Mesenchymal stem cell (in vitro differentiated cells and primary cell): ENCODE results near the gene ADARB2.

Experiments
- DNase-seq: peaks from one replicate; pipeline ENCODE4 v3.0.0-alpha.2; 2013
- H2AFZ ChIP-seq: one replicate; pipeline ENCODE4 v1.6.1; 2013; ENCODE audit warnings: low read depth, mild to moderate bottlenecking, control low read depth, inconsistent platforms, low read length, moderate library complexity
- H2AK5ac ChIP-seq: 2 replicates; pipeline ENCODE4 v1.6.1; 2013; ENCODE audit warnings: low read length, moderate library complexity, mild to moderate bottlenecking, inconsistent platforms; ENCODE audit not compliant: severe bottlenecking
- H2BK120ac ChIP-seq: one replicate; pipeline ENCODE4 v1.6.1; 2013; ENCODE audit warnings: low read depth, mild to moderate bottlenecking, inconsistent platforms, low read length, moderate library complexity
- H2BK12ac ChIP-seq, 2 experiments: one replicate each; pipeline ENCODE4 v1.6.1; 2013; ENCODE audit warnings: inconsistent platforms in 2 of 2, low read length in 2 of 2, mild to moderate bottlenecking in 2 of 2, moderate library complexity in 2 of 2, control low read depth in 1 of 2
- H2BK15ac ChIP-seq: one replicate; pipeline ENCODE4 v1.6.1; 2013; ENCODE audit warnings: mild to moderate bottlenecking, low read depth, inconsistent platforms; ENCODE audit not compliant: poor library complexity, severe bottlenecking
- H2BK5ac ChIP-seq: 2 replicates; pipeline ENCODE4 v1.6.1; 2013; ENCODE audit warnings: low read depth, mild to moderate bottlenecking, low read length, control low read depth, inconsistent platforms; ENCODE audit not compliant: poor library complexity, severe bottlenecking
- H3K14ac ChIP-seq, 2 experiments: one replicate each; pipeline ENCODE4 v1.6.1; 2013; ENCODE audit warnings: inconsistent platforms in 2 of 2, low read length in 2 of 2, control low read depth in 1 of 2, mild to moderate bottlenecking in 1 of 2, moderate library complexity in 1 of 2
- H3K18ac ChIP-seq, 2 experiments: one replicate each; pipeline ENCODE4 v1.6.1; 2013; ENCODE audit warnings: inconsistent platforms in 2 of 2, low read length in 2 of 2, control low read depth in 1 of 2, low read depth in 1 of 2, mild to moderate bottlenecking in 1 of 2
- H3K23ac ChIP-seq, 2 experiments: one replicate each; pipeline ENCODE4 v1.6.1; 2013; ENCODE audit warnings: inconsistent platforms in 2 of 2, low read length in 2 of 2, mild to moderate bottlenecking in 2 of 2, moderate library complexity in 2 of 2, control low read depth in 1 of 2
- H3K27ac ChIP-seq: 2 replicates; pipeline ENCODE4 v1.5.1; 2013; ENCODE audit warnings: mild to moderate bottlenecking, moderate library complexity, low read length, control low read depth, inconsistent platforms; ENCODE audit not compliant: poor library complexity, severe bottlenecking
- H3K27me3 ChIP-seq, 2 experiments: 2 replicates each; pipeline versions ENCODE4 v1.6.1 to v1.7.0; 2013; ENCODE audit warnings: low read length in 2 of 2, mild to moderate bottlenecking in 2 of 2, moderate library complexity in 2 of 2, control low read depth in 1 of 2, inconsistent platforms in 1 of 2; ENCODE audit not compliant: control insufficient read depth in 1 of 2, insufficient read depth in 1 of 2
- H3K36me3 ChIP-seq, 2 experiments: 2 replicates each; pipeline versions ENCODE4 v1.6.1 to v1.7.0; 2013; ENCODE audit warnings: low read length in 2 of 2, control low read depth in 1 of 2, inconsistent platforms in 1 of 2, low read depth in 1 of 2, mild to moderate bottlenecking in 1 of 2; ENCODE audit not compliant: insufficient read depth in 2 of 2, control insufficient read depth in 1 of 2
- H3K4ac ChIP-seq, 2 experiments: one replicate each; pipeline ENCODE4 v1.6.1; 2013; ENCODE audit warnings: inconsistent platforms in 2 of 2, low read length in 2 of 2, mild to moderate bottlenecking in 2 of 2, moderate library complexity in 2 of 2, control low read depth in 1 of 2, low read depth in 1 of 2
- H3K4me1 ChIP-seq: 2 replicates; pipeline ENCODE4 v1.6.1; 2013; ENCODE audit warnings: low read depth, low read length, control low read depth; ENCODE audit not compliant: control insufficient read depth, insufficient read depth
- H3K4me2 ChIP-seq: 2 replicates; pipeline ENCODE4 v1.6.1; 2013; ENCODE audit warnings: low read length, mild to moderate bottlenecking, inconsistent platforms; ENCODE audit not compliant: poor library complexity, severe bottlenecking
- H3K4me3 ChIP-seq, 2 experiments: 2 replicates each; pipeline versions ENCODE4 v1.5.1 to v1.7.0; 2013; ENCODE audit warnings: low read length in 2 of 2, mild to moderate bottlenecking in 2 of 2, control low read depth in 1 of 2, low read depth in 1 of 2; ENCODE audit not compliant: insufficient read depth in 1 of 2
- H3K79me1 ChIP-seq: replicated peaks from 2 replicates; pipeline ENCODE4 v1.6.1; 2013; ENCODE audit warnings: mild to moderate bottlenecking, control low read depth, low read length, inconsistent platforms; ENCODE audit not compliant: poor library complexity, severe bottlenecking
- H3K9ac ChIP-seq: 2 replicates; pipeline ENCODE4 v1.7.0; 2013; ENCODE audit warnings: mild to moderate bottlenecking, low read length, moderate library complexity
- H3K9me3 ChIP-seq: 2 replicates; pipeline ENCODE4 v1.7.0; 2013; ENCODE audit warnings: mild to moderate bottlenecking, low read length; ENCODE audit not compliant: control insufficient read depth
- H4K8ac ChIP-seq: one replicate; pipeline ENCODE4 v1.6.1; 2013; ENCODE audit warnings: inconsistent platforms, mild to moderate bottlenecking, low read length, moderate library complexity
- H4K91ac ChIP-seq: one replicate; pipeline ENCODE4 v1.6.1; 2013; ENCODE audit warnings: mild to moderate bottlenecking, low read length, inconsistent platforms
- WGBS: methylation state at CpG from one replicate; pipeline ENCODE4 v1.1.7; 2013; ENCODE audit warnings: mixed read lengths; 5-methylcytosine and 5-hydroxymethylcytosine counted together

Gene ADARB2

DNA sequence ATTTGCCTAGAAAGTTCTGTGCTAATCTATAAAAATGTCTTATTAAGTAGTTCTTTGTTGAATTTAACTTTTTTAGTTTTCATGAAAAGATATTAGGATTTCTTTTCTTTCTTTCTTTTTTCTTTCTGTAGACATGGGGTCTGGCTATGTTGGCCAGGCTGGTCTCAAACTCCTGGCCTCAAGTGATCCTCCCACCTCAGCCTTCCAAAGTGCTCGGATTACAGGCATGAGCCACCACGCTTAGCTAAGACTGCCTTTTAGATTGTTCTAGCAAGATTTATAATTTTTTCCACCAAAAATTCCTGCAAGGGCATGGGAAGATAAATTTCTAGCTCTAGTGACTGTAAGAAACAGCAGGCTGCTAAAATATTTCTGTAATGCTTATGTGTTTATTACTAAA, 540.7 kb downstream of the ADARB2 start:
- no peak overlapping the region for H2AK5ac ChIP-seq
- no peak overlapping the region for H3K27ac ChIP-seq
- H3K36me3 ChIP-seq = no peaks in the 10 kb centered on the region
- H2BK5ac ChIP-seq = no peak overlapping the region
- H3K9me3 ChIP-seq = no peaks in the 10 kb centered on the region
- no peak overlapping the region for H3K9ac ChIP-seq
- no peaks in the 10 kb centered on the region for H3K79me1 ChIP-seq
- no peak overlapping the region for H3K4ac ChIP-seq
- 63% methylated on average over 1 of the region's 2 CpGs for WGBS
- H2BK12ac ChIP-seq = no peak overlapping the region
- H2BK120ac ChIP-seq = no peak overlapping the region
- no peak overlapping the region for H3K4me3 ChIP-seq
- no peak overlapping the region for H3K4me2 ChIP-seq
- no peak overlapping the region for H2AFZ ChIP-seq
- no peak overlapping the region for H2BK15ac ChIP-seq
- no peak overlapping the region for H3K23ac ChIP-seq
- H3K27me3 ChIP-seq = peaks cover 8 to 55% of the 10 kb centered on the region in 2 experiments
- H4K8ac ChIP-seq = no peak overlapping the region
- H4K91ac ChIP-seq = no peak overlapping the region
- peaks cover 6% of the 10 kb centered on the region for H3K4me1 ChIP-seq
- no peak for DNase-seq
- no peak overlapping the region for H3K14ac ChIP-seq
- H3K18ac ChIP-seq = no peak overlapping the region

DNA sequence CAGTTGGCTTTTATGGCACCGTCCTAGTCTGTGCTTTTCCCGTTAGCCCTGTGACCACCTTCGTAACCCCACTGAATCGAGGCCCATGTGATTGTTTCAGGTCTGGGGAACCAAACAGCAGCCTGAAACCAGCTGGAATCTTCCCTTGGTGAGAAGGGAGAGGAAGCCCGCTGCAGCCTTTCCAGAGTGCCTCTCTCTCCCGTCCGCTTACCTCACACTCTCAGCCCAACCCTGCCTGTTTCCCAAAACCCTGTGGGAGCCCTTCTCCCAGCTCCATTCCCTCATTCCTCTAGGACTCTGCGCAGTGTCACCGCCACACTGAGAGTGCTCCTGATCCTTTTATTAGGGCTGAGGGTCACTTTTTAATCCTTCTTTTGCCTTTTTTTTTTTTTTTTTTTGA, 541.5 kb downstream of the ADARB2 start:
- Histone ChIP-seq H4K91ac (no peak overlapping the region), H3K14ac (no peak overlapping the region), H3K4me3 (no peak overlapping the region), H3K9ac (no peak overlapping the region), H2BK12ac (no peak overlapping the region), H3K4ac (no peak overlapping the region), H3K27ac (no peak overlapping the region), H3K79me1 (no peaks in the 10 kb centered on the region), H3K23ac (no peak overlapping the region), H2BK120ac (no peak overlapping the region), H3K4me2 (no peak overlapping the region), H4K8ac (no peak overlapping the region), H2BK5ac (no peak overlapping the region), H3K9me3 (no peaks in the 10 kb centered on the region), H2BK15ac (no peak overlapping the region), H2AFZ (no peak overlapping the region), H3K18ac (no peak overlapping the region), H3K4me1 (peaks cover 6% of the 10 kb centered on the region), H3K36me3 (no peaks in the 10 kb centered on the region), H3K27me3 (peaks cover 8 to 59% of the 10 kb centered on the region in 2 experiments), H2AK5ac (no peak overlapping the region)
- 41% methylated on average over 9 of the region's 9 CpGs for WGBS
- no peak for DNase-seq

DNA sequence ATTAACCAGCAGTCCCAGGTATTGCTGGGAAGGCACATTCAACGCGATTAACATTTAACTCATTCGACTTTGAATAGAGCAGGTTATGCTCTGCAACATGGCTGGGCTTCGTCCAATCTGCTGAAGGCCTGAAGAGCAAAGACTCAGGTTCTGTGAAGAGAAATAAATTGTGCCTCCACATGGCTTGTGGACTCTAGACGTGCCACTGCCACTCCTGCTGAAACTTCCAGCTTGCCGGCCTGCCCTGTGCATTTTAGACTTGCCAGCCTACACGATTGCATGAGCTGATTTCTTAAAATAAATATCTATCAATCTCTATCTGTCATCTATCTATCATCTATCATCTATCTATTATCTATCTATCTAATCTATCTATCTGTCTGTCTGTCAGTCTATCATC, 543.2 kb downstream of the ADARB2 start:
- no peak overlapping the region for H2AFZ ChIP-seq
- no peak overlapping the region for H2BK15ac ChIP-seq
- H2AK5ac ChIP-seq = no peak overlapping the region
- 68% methylated on average over 7 of the region's 7 CpGs for WGBS
- H3K9me3 ChIP-seq = no peaks in the 10 kb centered on the region
- H2BK5ac ChIP-seq = no peak overlapping the region
- H2BK120ac ChIP-seq = no peak overlapping the region
- no peak overlapping the region for H3K4me3 ChIP-seq
- no peak overlapping the region for H3K18ac ChIP-seq
- no peak overlapping the region for H3K27ac ChIP-seq
- no peak overlapping the region for H3K9ac ChIP-seq
- no peaks in the 10 kb centered on the region for H3K36me3 ChIP-seq
- no peak overlapping the region for H4K91ac ChIP-seq
- no peak overlapping the region for H3K4me2 ChIP-seq
- H3K79me1 ChIP-seq = no peaks in the 10 kb centered on the region
- H3K4ac ChIP-seq = no peak overlapping the region
- peaks cover 4% of the 10 kb centered on the region for H3K4me1 ChIP-seq
- no peak overlapping the region for H4K8ac ChIP-seq
- no peak overlapping the region for H3K23ac ChIP-seq
- peaks cover 13 to 72% of the 10 kb centered on the region in 2 experiments for H3K27me3 ChIP-seq
- H3K14ac ChIP-seq = no peak overlapping the region
- H2BK12ac ChIP-seq = no peak overlapping the region
- DNase-seq = no peak

DNA sequence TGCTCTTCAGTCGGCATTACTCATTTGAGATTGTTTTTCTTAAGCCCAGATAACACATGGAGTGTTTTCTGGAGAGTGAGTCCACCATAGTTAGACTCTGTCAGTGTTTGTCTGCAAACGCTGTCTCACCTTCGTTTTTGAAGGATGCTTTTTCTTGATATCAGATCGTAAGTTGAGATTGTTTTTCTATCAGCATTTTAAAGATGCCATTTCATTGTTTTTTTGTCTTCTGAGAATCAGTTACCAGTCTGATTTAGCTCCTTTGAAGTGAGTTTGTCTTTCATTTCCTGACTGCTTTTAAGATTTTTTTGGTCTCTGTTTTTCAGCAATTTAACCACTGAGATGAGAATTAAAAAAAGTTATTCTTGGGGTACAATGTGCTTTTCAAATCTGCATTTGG, 543.8 kb downstream of the ADARB2 start:
- H3K23ac ChIP-seq = no peak overlapping the region
- peaks cover 10 to 69% of the 10 kb centered on the region in 2 experiments for H3K27me3 ChIP-seq
- no peaks in the 10 kb centered on the region for H3K9me3 ChIP-seq
- H3K18ac ChIP-seq = no peak overlapping the region
- H3K36me3 ChIP-seq = no peaks in the 10 kb centered on the region
- no peak overlapping the region for H3K9ac ChIP-seq
- no peak for DNase-seq
- no peaks in the 10 kb centered on the region for H3K4me1 ChIP-seq
- WGBS = 78% methylated on average over 4 of the region's 4 CpGs
- no peak overlapping the region for H3K14ac ChIP-seq
- no peak overlapping the region for H4K8ac ChIP-seq
- H2AK5ac ChIP-seq = no peak overlapping the region
- no peak overlapping the region for H4K91ac ChIP-seq
- H3K27ac ChIP-seq = no peak overlapping the region
- H2BK120ac ChIP-seq = no peak overlapping the region
- H3K4me3 ChIP-seq = no peak overlapping the region
- H3K4ac ChIP-seq = no peak overlapping the region
- H2BK5ac ChIP-seq = no peak overlapping the region
- H3K79me1 ChIP-seq = no peaks in the 10 kb centered on the region
- no peak overlapping the region for H2AFZ ChIP-seq
- no peak overlapping the region for H3K4me2 ChIP-seq
- no peak overlapping the region for H2BK15ac ChIP-seq
- H2BK12ac ChIP-seq = no peak overlapping the region
